LNCAP (cell line): ENCODE results near the gene CACTIN.

Experiments used
- CTCF ChIP-seq: fragments of 450-650 bp; IDR thresholded peaks from 2 replicates; pipeline ENCODE4 v1.5.1; 2017; ENCODE audit warnings: mild to moderate bottlenecking

CACTIN gene

GRCh38 chr19:3653865-3654513, 27.4 kb upstream of the CACTIN start:
- TF ChIP-seq CTCF, result no peak

- TF ChIP-seq CTCF, result no peak
Observed at GRCh38 chr19:3653081-3653795, 26.6 kb upstream of the CACTIN start.

- TF ChIP-seq CTCF, result no peak
Observed at GRCh38 chr19:3652422-3652821, 25.8 kb upstream of the CACTIN start.

- TF ChIP-seq CTCF, result no peak
Observed at GRCh38 chr19:3651684-3652083, 25.1 kb upstream of the CACTIN start.

- no peak for TF ChIP-seq CTCF
Observed at GRCh38 chr19:3649888-3650287, 23.3 kb upstream of the CACTIN start.

GRCh38 chr19:3648037-3648905, 21.7 kb upstream of the CACTIN start:
- no peak for TF ChIP-seq CTCF

GRCh38 chr19:3646336-3647092, 19.9 kb upstream of the CACTIN start:
- TF ChIP-seq CTCF, result no peak
